GM10847 (cell line): ENCODE data around the gene SH3PXD2A.

Experiments used
- POLR2A ChIP-seq: IDR thresholded peaks from 2 replicates; pipeline ENCODE4 v1.6.1; 2011; ENCODE audit not compliant: insufficient read length; ENCODE audit errors: extremely low read depth

Gene SH3PXD2A

DNA sequence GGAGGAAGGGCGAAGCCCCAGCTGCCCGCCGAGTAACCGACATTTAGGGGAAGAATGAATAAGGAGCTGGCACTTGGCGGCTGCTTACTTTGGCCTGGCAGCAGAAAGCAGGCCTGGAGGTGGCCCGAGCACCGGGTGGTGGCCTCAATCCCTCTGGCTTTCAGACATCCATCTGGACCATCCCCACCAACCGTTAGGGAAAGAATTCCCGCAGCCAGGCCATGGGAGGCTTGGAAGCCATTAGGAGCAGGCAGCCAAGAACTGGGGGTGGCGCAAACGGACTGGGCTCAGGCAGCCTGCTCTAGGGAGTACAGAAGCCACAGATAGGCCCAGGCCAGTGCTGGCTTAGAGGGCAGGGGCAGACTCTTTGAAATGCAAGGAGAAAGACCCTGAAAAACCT lies 229.2 kb downstream of the SH3PXD2A start:
- TF ChIP-seq POLR2A = no peak

DNA sequence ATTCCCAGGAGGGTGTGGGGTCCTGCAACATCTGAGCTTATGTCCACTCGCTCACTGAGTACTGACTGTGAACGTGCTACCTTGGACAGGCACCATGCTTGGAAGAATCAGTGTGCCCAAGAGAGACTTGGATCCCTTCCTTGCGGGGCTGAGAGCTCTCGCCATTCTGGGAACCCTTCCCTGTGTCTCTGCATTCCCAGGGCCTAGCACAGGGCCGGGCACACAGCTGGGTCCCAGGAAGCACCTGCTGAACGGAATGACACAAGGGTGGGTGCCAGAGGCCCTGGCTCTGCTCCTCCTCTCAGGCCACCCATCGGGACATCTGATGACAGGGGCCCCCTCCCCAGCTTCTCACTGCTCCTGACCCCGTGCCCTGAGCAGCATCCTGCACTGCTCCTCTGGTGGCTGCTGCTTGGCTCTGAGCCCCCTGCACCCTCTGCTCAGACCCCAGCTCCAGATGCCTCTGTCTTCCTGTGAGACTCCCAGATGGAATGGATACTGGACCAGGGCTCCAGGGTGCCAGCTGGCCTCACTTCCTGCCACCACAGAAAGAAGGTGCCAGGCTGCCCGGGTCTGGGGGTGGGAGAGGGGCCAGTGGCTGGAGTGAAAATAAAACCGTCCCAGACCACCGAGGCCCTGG lies 232.3 kb downstream of the SH3PXD2A start:
- TF ChIP-seq POLR2A = no peak

DNA sequence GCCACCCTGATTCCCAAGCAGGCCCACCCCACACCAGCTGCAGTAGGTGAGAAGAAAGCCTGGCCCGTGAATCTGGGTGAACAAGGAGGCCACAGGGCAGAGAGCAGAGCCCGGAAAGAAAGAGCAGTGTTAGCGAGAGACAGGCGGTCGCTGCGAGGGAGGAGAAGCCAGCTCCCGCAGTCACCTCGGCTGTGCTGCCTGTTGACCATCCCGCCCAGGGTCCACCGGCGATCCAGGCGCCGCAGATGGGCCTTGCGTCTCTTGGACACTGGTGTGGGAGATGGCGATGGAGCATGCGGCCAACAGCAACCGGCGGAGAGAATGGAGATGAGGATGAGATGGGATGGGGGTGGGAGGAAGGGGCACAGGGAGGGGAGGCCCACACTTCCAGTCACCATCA lies 233.1 kb downstream of the SH3PXD2A start:
- TF ChIP-seq POLR2A = no peak

DNA sequence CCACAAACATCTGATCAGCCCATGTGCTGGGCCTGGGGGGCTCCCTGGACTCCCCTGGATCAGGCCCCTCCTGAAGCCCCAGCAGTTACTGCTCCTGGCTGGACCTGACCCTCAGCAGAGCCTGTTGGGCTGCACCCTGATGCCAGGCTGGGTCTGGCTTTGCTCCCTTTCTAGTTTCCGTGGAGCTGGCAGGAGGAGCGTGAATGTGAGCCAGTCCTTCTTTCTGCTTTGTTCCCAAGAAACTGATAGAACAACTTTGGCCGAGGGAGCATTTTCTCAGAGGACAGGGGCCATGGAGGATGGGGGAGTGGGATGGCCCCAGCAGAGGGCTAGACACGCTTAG lies 233.6 kb downstream of the SH3PXD2A start:
- TF ChIP-seq POLR2A = no peak

DNA sequence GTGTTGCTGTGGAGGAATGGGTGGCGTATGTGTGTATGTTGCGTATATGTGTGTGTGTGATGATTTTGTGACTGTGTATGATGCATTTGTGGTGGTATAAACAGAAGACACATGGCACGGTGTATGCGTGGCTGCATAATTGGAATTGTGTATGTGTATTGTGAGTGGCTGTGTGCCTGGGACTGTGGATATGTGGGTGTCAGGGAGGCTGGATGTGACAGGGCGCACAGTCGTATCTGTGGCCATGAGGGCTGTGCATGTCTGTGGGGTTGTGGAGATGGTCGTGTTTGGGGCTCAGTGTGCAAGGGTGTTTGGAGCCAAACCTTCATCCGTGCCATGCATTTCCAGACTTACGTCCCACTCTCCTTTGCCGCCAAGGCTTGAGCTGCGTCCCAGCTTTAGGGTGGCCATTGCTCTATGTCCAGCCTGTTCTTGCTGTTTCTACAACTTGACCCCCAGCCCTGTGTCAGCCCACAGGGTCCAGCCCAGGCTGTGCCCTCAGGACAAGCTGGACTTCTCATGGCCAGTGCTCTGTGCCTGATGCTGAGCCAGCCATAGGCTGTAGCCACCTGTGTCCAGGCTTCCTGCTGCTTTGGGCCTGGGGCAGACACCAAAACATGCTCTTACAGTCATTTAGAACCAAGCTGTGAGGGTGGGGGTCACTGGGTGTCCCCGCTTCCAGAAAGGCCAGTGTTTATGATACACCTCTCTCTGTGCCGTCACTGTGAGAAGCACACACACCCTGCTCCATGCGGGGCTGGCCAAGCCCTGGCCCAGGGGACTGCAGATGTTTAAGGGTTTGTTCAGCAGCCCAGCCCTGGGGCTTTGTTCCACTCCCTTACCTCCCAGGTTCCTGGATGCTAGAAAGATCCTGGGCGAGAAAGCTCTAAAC lies 234.2 kb downstream of the SH3PXD2A start:
- TF ChIP-seq POLR2A = no peak

DNA sequence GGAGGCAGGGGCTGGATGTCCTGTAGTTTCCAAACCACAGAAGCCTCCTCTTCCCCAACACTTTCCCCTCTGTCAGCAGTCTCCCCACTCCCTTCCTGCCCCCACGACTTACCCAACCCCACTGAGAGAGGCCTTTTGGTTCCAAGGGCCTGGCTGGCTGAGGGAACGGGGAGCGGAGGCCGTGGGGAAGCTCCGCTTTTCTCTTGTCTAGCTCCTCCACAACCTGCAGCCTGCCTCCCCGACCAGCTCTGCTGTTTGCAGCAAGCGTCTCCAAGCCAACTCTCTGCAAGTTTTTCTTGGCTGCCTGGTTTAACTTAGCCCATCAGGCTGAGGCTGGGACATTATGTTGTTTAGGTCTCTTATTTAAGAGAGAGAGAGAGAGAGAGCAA lies 235.0 kb downstream of the SH3PXD2A start:
- no peak for TF ChIP-seq POLR2A

DNA sequence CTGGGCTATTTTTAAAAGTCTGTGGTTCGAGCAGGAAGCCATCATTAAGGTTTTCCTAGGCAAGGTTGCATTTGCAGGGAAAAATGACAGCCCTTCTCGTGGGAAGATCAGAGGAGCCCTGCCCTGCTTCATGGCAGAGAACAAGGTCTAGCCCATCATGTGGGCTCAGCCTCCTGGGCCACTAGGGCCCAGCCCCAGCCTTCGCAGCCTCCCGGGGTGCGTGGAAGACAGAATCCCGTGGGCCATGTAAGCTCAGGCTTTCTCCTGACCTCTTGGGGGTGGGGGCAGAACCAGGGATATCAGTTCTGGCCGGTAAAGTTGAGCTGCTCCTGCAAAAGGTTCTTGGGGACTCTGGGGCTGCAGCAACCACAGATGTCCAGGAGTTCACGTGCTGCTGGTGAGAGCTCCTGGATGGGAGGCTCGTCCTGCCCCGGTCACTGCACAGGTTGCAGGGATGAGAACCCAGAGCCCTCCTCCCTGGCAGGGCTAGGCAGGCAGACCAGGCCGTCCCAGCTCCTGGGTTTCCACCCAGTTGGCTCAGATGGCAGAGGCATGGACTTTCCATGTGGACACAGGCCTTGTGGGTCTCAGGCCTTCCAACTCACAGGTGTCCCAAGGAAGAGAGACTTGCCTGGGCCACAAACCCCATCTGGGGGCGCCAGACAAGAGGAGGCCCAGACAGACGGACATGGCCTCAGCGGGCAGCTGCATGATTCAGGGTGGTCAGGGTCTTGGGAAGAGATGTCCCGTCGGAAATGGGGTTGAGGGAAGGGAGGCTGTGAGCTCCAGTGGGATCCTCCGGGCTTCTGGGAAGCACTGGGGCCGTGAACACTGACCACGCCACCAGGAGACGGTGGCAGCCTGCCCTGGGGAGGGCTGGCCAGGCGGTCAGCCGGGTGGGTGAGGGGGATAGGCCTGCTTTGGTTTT lies 235.7 kb downstream of the SH3PXD2A start:
- no peak for TF ChIP-seq POLR2A

DNA sequence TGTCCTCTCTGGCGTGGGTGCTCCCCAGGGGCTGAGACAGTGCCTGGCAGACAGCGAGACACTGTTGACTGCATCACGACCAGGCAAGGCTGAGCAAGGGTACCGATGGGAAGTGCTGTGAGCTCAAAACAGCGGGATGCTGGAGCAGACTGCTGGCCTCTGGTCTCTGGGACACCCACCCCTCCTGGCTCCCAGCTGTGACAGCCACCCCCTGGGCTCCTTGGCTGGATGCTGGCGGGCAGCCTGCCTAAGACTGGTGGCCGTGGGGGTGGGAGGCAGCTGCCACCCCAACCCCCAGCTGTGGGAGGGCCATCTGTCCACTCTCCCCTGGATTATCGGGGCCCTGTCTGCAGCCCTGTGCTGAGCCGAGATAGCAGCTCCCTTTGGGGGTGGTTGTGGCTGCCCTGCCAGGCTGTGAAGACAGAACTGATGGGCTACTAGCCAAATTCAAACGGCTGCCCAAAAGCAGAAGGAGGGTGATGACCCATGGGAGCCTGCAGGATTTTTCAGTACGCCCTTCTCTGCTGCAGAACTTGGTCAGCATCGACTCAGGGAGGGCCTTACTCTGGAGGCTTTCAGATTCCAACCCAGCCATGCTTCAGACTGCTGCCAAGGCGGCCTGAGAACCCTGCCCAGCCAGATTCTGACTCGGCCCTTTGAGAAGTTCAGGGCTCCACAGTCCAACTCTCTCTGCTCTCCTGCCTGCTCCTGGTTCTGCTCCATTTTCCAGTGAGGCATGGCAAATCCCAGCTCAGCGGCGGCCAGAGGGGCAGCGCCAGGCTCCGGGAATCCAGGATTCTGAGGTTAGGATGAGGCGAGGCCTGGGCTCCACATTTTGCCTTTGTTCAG lies 236.6 kb downstream of the SH3PXD2A start:
- no peak for TF ChIP-seq POLR2A

DNA sequence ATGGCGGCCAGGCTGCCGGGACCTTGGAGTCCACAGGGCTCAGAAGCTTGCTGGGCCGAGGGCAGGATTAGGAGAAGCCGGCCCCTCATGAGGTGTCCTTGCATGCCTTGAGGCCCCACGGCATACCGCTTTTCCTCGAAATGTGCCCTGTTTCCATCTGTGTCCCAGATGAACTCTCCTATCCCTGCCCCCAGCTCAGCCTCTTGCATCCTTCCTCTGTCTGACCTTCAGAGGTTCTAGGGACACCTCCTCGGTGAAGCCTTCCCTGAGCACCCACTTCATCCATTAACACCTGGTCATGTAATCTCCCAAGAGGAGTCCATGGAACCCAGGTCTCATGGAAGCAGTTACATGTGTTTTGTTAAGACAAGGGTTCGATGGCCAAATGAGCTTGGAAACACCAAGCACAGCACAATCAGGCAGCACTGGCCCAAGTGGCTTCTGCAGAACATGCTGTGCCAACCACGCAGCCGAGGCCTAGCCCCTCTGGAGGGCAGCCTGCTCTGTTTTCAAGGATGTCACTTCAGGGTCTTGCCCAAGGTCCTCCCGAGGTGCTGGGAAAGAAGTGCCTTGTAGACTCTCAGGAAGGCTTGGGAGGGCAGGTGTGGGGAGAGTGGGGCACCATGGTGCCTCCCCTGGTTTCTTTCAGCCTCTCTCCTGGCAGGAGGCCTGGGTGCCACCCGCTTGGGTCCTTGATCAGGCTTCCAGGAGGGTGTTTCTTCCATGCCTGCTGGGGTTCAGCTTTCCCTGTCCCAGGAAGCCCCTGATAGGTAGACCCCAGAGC lies 237.6 kb downstream of the SH3PXD2A start:
- no peak for TF ChIP-seq POLR2A

DNA sequence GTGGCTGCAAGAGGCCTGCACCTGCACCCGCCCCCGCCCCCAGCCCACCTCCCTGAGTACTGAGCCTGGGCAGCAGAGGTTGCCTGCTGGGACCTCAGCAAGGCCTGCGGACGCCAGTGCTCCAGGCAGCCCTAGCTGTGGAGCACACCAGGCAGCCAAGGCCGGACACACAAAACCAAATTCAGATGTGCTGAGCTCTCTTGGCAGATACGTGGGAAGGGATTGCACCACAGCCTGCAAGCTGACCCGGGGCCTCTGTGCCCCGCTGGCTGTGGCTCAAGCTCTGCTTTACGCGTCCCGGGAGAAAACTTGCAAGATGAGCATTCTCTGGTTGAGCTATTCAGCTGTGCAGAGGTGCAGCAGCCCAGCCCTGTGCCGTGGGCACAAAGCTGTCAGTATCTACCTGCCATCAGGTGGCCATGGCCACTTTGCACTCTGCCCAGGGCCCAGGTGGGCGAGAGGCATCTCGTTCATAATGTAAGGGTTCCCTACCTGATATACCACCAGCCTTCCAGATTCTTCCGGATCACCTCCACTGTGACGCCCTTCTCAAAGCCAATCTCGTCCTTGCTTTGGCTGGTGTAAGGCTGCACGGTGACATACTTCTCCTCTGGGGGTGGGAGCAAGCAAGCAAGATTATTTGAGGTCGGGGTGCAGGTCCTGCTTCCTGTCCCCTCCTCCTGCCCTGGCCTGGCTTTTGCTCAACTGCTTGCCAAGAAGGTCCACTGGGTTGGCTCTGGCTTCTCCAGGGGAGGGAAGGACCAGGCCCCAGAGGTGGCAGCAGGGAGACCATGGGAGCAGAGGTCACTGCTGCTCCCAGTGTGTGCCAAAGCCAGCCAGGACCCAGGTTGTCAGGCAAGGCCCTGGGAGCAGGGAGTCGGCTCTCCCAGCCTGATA lies 238.4 kb downstream of the SH3PXD2A start:
- TF ChIP-seq POLR2A = no peak

DNA sequence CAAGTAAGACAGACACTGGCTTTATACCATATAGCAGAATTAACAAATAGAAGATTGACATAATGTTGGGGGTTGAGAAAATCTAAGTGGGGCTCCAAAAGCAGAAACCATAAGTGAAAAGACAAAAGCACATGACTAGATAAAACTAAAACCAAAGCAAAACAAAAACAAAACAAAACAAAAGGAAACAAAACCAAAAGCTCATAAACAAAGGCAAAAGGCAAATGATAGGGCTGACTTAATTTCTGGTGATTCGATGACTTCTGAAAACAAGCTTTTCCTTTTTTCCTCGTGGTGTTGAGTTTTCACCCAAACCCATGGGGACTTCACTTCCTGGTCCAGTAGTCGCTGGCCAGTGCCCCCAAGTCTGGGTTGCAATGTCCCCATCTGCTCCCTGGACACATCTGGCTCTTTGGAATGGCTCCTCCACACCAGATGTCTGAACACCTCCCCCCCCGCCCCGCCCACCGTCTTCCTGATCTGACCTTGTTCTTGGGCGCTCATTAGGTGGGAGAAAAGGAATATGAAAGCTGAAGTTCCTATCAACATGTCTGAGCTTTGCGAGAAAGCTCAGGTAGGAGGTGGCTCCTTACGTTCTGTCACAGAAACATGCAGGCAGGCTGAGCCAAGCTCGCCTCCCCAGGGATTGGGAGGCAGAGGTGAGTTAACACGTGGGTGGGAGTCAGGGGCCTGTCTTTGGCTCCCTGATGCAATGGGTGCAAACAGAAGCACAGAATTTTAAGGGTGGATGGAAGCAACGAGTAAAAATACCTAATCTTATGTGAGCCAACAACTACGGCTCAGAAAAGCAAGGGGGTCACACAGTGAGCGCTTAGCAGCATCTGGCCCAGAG lies 240.8 kb downstream of the SH3PXD2A start:
- no peak for TF ChIP-seq POLR2A

DNA sequence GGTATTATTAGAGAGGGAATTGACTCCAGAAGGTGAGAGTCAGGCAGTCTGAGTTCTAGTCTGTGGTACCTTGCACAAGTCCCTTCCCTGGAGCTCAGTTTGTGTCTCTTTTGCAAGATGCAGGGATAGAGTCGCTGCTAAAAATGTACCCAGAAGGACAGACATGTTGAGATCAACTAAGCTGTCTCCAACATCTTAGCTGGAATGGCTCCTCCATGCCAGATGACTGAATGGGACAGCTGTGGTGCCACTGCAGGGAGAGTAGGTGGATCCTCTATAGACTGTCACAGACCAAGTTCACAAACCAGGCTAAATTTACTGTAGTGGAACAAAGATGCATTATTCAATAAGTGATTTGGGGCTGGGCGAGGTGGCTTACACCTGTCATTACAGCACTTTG lies 241.8 kb downstream of the SH3PXD2A start:
- TF ChIP-seq POLR2A = no peak
